Globus pallidus (tissue), 1 donor: Measurements from ENCODE around the gene ZNF507.

Source experiments
- DNase-seq: peaks from one replicate; pipeline ENCODE4 v3.0.0-alpha.2; 2015; ENCODE audit warnings: low spot score

The ZNF507 gene

GRCh38 chr19:32339988-32340874, 5.2 kb upstream of the ZNF507 start:
- peak; percentile 67 for DNase-seq

DNA sequence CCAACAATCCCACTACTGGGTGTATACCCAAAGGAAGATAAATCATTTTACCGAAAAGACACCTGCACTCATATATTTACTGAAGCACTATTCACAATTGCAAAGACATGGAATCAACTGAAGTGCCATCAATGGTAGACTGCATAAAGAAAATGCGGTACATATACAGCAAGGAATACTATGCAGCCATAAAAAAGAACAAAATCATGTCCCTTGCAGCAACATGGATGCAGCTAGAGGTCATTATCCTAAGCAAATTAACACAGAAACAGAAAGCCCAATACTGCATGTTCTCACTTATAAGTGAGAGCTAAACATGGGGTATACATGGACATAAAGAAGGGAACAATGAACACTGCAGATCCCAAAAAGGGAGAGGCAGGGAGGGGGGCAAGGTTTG, 2.7 kb upstream of the ZNF507 start:
- DNase-seq = no peak

DNA sequence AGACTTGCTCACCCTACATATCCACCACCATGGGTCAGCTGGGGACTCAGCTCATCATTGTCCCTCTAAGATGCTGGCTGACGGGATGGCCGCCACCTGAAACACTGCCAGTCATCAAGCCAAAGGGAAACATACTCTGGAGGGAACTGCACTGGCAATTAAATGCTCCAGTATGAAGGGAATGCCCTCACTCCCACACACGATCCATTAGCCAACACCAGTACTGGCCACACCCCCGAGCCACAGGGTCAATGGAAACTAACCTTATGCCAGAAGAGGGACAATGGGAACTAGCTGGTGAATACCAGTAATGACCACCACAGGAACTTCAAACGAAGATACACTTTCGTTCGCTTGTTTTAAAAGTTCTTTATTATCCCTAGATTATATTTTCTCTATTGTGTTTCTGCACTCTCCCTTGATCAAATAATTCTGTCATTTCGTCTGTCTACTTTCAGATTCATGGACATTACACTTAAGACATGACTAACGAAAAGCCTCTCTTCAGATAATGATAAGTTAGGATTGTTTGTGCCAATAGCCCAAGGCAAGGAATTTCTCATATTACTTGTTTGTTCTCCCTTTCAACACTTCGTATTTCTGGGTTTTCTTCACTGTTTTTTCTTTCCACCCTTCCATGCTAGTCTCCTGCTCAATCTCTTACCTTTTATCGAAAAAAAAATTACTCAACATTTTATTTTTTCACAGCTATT, 1.7 kb upstream of the ZNF507 start:
- no peak for DNase-seq

GRCh38 chr19:32346901-32347300, 1.5 kb downstream of the ZNF507 start:
- no peak for DNase-seq

DNA sequence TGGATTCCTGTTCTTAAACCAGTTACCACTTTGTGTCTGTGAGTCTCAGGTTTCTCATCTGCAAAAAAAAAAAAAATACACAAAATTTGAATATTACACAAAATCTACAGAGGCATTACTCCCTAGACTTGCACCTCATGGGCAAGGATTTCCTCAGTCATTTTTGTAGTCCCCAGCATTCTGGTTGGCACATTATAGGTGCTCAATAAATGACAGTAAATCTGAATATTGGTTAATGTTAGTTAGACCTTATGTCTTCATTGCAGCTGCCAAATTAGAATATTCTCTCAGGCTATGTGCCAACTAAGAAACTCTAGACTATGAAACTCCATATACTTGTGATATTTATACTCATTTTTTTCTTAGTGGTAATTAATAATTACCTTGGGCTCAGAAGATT, 2.2 kb downstream of the ZNF507 start:
- DNase-seq = no peak

DNA sequence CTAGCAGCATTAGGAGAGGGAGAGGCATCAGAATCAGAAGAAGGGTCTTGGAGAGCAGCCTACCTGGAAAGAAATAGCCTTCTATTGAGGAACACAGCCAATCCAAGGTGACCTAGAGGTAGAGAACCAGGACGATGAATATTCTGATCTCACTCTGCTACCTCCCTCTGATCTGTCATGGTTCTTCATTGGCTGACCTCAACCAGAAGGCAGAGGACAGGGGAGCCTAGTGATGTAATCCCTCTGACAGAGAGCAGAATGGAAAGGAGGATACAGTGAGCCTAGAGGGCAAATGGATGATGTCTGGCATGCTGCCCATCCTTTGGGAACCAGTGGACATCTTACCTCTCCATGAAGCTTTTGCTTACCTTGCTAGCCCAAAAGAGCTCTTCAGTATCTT, 3.6 kb downstream of the ZNF507 start:
- no peak for DNase-seq

DNA sequence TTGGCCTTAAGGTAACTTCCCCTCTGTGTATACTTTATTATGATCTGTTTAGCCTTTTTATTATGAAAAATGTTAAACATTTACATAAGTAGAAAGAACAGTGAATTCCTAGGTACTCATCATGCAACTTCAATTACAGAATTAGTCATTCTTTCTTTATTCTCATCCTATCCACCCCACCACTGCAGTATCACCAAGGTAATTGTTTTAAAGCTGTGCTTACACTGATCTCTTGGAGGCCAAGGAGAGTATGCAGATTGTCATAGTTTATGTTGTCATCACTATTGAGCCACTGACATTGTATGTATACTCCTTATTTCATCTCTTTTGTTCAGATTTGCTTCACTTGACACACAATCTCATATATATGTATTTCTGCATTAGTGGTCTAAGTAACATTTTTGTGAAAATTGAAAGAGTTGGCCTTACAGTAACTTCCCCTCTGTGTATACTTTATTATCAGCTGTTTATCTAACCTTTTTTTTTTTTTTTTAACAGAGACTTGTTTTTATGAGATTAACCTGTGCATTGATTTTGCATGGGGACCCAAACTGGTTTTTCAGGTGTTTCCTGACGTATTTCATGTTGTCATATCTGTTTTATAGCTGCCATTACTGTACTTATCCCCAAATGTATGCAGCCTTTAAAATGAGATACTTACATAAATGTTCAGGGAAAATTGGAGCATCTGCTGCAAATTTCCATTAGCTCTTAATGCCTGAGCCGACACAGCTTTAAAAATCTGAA, 4.5 kb downstream of the ZNF507 start:
- DNase-seq = no peak

- DNase-seq = no peak
These were observed 5.1 kb downstream of the ZNF507 start for GRCh38 chr19:32350471-32350865.

- DNase-seq = no peak
These were observed 5.6 kb downstream of the ZNF507 start for GRCh38 chr19:32350987-32351348.

GRCh38 chr19:32352241-32352630, 6.8 kb downstream of the ZNF507 start:
- no peak for DNase-seq

GRCh38 chr19:32354345-32354744, 8.9 kb downstream of the ZNF507 start:
- DNase-seq = no peak

DNA sequence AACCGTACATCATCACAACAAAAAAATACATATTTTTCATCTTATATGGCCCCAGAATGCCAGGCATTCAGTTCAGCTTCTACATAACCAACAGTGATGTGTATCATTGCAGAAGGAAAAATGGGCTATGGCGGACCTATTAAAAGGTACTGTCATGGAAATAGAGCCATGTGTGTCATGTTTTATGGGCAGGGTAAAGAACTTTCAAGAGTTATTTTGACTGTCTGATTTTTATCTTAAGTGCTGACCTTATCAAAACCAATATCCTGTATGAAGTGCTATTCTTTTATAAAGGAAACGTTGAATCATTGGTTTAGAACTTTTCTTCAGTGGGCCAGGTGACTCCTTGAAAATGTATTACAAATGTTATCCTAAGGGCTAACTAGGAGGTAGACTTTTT, 9.9 kb downstream of the ZNF507 start:
- DNase-seq = no peak

GRCh38 chr19:32357720-32358119, 12.3 kb downstream of the ZNF507 start:
- DNase-seq = no peak

- DNase-seq = no peak
These were observed 12.9 kb downstream of the ZNF507 start for GRCh38 chr19:32358321-32358720.

DNA sequence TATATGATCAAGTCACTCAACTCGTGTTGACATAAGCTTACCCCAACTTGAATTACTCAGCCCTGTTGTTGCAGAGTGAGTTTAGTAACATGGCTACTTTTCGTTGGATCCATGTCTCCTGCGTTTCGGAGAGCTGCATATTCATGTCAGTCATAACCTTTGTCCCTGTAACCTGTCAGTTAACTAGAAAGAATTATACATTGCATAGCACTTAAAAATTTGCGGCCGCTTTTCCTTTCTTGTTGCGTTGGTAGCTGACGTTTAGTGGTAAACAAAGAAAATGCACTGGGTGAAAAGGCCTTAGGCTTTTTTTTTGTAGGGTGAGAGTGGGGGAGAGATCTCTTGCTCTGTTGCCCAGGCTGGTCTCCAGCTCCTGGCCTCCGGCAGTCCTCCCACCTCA, 14.2 kb downstream of the ZNF507 start:
- no peak for DNase-seq

DNA sequence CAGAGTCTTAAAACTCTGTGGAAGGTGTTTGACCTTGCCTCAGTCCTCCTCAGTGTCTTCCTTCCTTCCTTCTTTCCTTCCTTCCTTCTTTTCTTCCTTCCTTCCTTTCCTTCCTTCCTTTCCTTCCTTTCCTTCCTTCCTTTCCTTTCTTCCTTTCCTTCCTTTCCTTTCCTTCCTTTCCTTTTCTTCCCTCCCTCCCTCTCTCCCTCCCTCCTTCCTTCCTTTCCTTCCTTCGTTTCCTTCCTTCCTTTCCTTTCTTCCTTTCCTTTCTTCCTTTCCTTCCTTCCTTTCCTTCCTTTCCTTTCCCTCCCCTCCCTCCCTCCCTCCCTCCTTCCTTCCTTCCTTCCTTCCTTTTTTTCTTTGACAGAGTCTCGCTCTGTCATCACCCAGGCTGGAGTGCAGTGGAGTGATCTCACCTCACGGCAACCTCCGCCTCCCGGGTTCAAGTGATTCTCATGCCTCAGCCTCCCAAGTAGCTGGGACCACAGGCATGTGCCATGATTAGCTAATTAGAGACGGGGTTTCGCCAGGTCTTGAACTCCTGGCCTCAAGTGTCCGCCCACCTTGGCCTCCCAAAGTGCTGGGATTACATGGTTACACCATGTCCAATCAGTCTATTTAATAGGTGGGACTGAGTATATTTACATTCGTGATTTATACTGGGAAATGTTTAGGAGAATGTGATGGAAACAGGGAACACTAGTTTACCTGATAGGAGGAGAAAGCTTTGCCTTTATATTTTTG, 16.3 kb downstream of the ZNF507 start:
- DNase-seq = no peak

- no peak for DNase-seq
These were observed 16.9 kb downstream of the ZNF507 start for GRCh38 chr19:32362318-32362691.

- DNase-seq = peak; percentile 57
These were observed 17.8 kb downstream of the ZNF507 start for GRCh38 chr19:32363175-32363574.

- peak; percentile 75 for DNase-seq
These were observed 18.2 kb downstream of the ZNF507 start for GRCh38 chr19:32363632-32364031.

DNA sequence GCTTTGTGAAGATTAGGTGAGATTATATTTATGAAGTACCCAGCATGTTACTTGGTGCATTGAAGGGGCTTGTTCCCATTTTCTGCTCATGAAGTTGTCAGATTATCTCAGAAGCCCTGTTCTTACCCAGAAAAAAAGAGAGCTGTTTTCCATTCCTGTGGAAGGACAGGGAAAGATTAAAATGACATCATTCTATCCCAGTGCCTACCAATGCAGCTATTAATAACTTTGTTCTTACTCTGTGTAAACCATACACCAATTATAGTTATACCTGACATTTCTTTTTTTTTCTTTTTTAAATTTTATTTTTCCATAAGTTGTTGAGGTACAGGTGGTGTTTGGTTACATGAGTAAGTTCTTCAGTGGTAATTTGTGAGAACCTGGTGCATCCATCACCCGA, 18.6 kb downstream of the ZNF507 start:
- no peak for DNase-seq

DNA sequence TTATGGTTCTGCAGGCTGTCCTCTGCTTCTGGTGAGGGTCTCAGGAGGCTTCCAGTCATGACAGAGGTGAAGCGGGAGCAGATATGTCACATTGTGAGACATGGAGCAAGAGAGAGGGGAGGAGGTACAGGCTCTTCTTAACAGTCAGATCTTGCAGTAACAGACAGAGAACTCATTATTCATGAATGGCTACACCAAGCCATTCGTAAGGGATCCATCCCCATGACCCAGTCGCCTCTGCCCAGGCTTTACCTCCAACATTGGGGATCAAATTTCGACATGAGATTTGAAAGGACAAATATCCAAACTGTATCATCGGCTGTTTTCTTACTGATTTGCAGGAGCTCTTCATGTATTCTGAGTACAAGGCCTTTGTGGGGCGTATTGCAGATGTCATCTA, 21.7 kb downstream of the ZNF507 start:
- no peak for DNase-seq

- no peak for DNase-seq
These were observed 22.6 kb downstream of the ZNF507 start for GRCh38 chr19:32367948-32368536.
